GM18508 (cell line): ENCODE data around the gene KHSRP.
A peak's percentile ranks its signal among the peaks of the same experiment; 100 is the strongest.

Experiments used
- ATAC-seq: cut with Tn5 transposase; IDR thresholded peaks from one replicate; pipeline ENCODE4 v1.9.1; 2021; ENCODE audit warnings: moderate number of reproducible peaks; ENCODE audit not compliant: insufficient read depth, unreplicated experiment

Gene KHSRP, protein sequence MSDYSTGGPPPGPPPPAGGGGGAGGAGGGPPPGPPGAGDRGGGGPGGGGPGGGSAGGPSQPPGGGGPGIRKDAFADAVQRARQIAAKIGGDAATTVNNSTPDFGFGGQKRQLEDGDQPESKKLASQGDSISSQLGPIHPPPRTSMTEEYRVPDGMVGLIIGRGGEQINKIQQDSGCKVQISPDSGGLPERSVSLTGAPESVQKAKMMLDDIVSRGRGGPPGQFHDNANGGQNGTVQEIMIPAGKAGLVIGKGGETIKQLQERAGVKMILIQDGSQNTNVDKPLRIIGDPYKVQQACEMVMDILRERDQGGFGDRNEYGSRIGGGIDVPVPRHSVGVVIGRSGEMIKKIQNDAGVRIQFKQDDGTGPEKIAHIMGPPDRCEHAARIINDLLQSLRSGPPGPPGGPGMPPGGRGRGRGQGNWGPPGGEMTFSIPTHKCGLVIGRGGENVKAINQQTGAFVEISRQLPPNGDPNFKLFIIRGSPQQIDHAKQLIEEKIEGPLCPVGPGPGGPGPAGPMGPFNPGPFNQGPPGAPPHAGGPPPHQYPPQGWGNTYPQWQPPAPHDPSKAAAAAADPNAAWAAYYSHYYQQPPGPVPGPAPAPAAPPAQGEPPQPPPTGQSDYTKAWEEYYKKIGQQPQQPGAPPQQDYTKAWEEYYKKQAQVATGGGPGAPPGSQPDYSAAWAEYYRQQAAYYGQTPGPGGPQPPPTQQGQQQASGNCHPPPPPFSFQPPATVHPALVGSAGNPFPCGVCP

DNA sequence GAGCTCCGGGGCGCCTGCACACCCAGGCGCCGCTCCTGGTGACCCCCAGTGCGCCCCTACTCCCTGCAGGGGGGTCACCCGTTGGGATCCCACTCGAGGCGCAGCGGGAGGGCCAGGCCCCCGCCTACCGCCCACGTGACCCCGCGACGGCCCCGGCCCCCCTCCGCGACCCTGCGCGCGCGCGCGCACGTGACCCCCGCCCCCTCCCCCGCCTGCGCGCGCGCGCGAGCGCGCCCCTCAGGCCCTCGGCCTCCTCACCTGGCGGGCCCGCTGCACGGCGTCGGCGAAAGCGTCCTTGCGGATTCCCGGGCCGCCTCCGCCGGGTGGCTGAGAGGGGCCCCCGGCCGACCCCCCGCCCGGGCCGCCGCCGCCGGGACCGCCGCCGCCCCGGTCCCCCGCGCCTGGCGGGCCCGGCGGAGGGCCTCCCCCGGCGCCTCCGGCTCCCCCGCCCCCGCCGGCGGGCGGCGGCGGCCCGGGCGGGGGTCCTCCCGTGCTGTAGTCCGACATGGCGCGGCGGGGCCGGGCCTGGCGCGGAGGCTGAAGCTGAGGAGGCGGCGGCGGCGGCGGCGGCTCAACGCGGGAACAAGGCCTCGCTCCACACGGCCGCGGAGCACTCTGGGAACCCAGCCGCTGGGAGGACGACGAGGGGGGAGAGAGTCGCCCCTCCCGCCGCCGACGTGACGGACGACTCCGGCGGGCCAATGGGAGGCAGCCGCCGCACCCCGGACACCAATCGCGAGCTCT lies at the start of gene KHSRP:
Gene KHSRP, minus strand, starts transcription at position 617 of the 744 bp plus-strand sequence. Its CDS starts 110 bp downstream, at position 507.
- ATAC-seq: no peak

- ATAC-seq: no peak
These were observed 49.0 kb upstream of the KHSRP start for GRCh38 chr19:6473647-6474046.

DNA sequence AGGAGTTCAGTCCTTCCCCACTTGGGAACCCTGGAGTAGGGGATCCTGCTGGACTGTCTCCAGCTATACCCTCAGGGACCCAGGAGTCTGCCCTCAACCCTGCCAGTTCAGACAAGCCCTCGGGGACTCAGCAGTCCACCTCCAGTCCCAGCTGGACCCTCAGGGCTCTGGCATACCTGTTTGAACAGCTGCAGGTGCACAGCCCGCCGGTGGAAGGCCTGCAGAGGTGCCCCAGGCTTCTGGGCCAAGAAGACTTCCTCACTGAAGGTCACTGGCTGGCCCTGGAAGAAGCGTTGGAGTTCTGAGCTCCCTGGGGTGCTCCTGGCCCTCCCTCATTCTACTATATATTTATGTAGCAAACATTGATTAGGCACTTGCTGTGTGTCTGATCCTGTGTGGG lies 48.1 kb upstream of the KHSRP start:
- no peak for ATAC-seq

GRCh38 chr19:6471076-6471475 lies 46.5 kb upstream of the KHSRP start:
- no peak for ATAC-seq

DNA sequence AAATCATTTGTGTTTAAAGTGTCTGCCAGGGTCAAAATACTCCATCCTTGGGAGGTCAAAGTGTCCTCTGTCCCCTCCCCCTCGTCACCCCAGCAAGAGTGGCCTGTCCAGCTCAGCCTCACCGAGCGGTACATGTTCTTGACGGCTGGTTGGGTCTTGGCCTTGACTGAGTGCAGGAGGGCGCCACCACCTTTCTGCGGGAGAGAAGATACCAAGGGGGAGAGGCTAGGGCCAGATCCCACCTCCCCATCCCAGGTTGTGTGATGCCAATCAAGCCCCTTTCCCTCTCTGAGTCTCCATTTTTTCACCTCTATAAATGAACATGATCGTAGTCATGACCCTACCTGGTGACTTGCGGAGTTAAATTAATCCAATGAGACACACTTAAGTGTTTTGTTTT lies 45.6 kb upstream of the KHSRP start:
- no peak for ATAC-seq

GRCh38 chr19:6467384-6467783 lies 42.8 kb upstream of the KHSRP start:
- no peak for ATAC-seq

DNA sequence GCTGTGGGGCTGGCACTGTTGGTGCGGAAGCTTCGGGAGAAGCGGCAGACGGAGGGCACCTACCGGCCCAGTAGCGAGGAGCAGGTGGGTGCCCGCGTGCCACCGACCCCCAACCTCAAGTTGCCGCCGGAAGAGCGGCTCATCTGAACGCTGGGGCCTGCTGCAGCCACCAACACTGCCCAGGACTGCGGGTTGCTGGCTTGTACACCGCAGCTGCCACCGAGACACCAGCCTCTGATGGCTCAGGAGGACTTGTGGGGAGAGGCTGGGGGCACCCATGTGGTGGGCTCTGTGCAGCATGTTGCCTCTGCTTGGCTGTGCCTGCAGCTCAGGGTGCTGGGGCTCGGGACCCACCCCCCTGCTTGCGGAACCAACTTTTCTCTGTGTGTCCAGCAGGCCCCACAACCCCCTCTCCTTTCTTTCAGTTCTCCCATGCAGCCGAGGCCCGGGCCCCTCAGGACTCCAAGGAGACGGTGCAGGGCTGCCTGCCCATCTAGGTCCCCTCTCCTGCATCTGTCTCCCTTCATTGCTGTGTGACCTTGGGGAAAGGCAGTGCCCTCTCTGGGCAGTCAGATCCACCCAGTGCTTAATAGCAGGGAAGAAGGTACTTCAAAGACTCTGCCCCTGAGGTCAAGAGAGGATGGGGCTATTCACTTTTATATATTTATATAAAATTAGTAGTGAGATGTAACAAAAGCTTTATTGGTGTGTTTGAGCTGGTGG lies 42.1 kb upstream of the KHSRP start:
- ATAC-seq: no peak

- no peak for ATAC-seq
These were observed 41.1 kb upstream of the KHSRP start for GRCh38 chr19:6465663-6466062.

- ATAC-seq: no peak
These were observed 40.4 kb upstream of the KHSRP start for GRCh38 chr19:6465006-6465405.

DNA sequence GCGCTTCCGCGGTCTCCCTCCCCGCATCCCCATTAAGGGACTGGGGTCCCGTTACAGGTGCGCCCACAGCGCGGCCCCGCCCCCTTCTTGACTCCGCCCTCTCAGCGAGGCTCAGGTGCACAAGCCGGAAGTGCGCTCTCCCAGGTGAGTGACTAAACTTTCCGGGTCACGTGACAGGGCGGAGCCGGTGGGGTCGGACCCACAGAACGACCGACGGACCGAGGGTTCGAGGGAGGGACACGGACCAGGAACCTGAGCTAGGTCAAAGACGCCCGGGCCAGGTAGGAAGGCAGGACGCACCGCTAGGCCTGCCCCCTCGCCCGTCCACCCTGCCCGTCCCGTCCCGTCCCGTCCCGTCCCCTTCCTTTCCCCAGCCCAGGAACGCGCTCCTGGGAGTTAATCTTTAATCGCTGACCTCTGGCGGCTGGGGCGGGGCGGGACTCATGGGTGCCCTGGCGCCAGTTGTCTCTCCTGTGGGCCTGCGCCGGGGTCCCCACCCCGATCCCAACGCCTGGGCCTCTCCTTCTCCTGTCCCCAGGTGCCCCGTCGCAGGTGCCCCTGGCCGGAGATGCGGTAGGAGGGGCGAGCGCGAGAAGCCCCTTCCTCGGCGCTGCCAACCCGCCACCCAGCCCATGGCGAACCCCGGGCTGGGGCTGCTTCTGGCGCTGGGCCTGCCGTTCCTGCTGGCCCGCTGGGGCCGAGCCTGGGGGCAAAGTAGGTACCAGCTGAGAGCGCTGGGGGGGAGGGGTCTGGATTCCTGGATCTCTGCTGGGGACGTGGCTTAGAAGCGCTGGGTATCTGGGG lies 39.7 kb upstream of the KHSRP start, which contains the start of gene CRB3:
Gene CRB3, plus strand, starts transcription at position 202 of the 804 bp plus-strand sequence. Its CDS starts 431 bp downstream, at position 633.
- ATAC-seq: no peak

GRCh38 chr19:6460099-6460884 lies 35.7 kb upstream of the KHSRP start:
- ATAC-seq: peak; percentile 52

GRCh38 chr19:6459262-6460098 lies 34.9 kb upstream of the KHSRP start, which contains the start of gene SLC25A23:
Gene SLC25A23 (minus strand): TSS chr19:6459792. CDS start chr19:6459628, 164 bp downstream.
- no peak for ATAC-seq

GRCh38 chr19:6458695-6459261 lies 34.2 kb upstream of the KHSRP start:
- ATAC-seq: no peak

- no peak for ATAC-seq
These were observed 33.5 kb upstream of the KHSRP start for GRCh38 chr19:6457958-6458694.

DNA sequence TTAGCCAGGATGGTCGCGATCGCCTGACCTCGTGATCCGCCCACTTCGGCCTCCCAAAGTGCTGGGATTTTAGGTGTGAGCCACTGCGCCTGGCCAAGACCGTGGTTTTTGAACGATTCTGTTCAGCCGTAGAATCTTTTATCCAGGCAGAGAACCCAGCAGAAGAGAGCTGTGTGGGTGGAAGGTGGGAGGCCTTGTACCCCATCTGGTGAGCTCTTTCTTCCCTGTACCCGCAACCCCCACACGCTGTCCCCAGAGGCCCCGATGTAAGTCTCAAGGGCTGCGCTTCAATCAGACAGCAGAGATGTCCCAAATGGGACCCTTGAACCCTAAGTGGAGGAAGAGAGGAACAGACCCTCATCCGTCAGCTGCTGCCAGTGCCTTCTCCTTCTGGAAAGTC lies 31.3 kb upstream of the KHSRP start:
- no peak for ATAC-seq

GRCh38 chr19:6453951-6454565 lies 29.4 kb upstream of the KHSRP start:
- ATAC-seq: no peak
